Esophagus squamous epithelium (tissue), 5 donors: ENCODE data around the gene UBE2M. TPM values are rescaled to one million over a fixed set of nuclear protein-coding genes. Genes with fewer than 3 reads are reported as not detected.

Source experiments
- DNase-seq: peaks from one replicate; lab custom pipeline; 2025; lab: John Stamatoyannopoulos, UW
- H3K27ac ChIP-seq, 4 donors: fragments of 200-600 bp; sonication (generic); one replicate each; pipeline ENCODE4 v1.5.1; 2016 to 2019; ENCODE audit warnings: mild to moderate bottlenecking in 1 of 4
- H3K27me3 ChIP-seq, 4 donors: fragments of 200-600 bp; sonication (generic); 1 replicate in 3 of 4; 2 replicates in 1 of 4; pipeline versions ENCODE4 v1.5.1 to v1.6.0; 2017 to 2021; ENCODE audit warnings: antibody characterized with exemption in 1 of 4
- H3K36me3 ChIP-seq, 3 donors: fragments of 200-600 bp; sonication (generic); one replicate each; pipeline ENCODE4 v1.5.1; 2016 to 2019
- H3K4me1 ChIP-seq, 3 donors: fragments of 200-600 bp; sonication (generic); one replicate each; pipeline ENCODE4 v1.5.1; 2017 to 2019
- H3K4me3 ChIP-seq, 4 donors: fragments of 200-600 bp; sonication (generic); 1 replicate in 3 of 4; 2 replicates in 1 of 4; pipeline ENCODE4 v1.5.1; 2016 to 2019; ENCODE audit warnings: mild to moderate bottlenecking in 2 of 4, moderate library complexity in 1 of 4
- H3K9me3 ChIP-seq, 3 donors: fragments of 200-600 bp; sonication (generic); one replicate each; pipeline ENCODE4 v1.5.1; 2016 to 2019
- POLR2A ChIP-seq, 4 donors: fragments of 450-650 bp; IDR thresholded peaks; one replicate each; pipeline ENCODE4 v1.6.1; 2017; ENCODE audit warnings: antibody characterized with exemption in 4 of 4, mild to moderate bottlenecking in 4 of 4, moderate library complexity in 3 of 4
- WGBS, 2 donors: methylation state at CpG; one replicate each; pipeline ENCODE4 v1.1.5; 2018; 5-methylcytosine and 5-hydroxymethylcytosine counted together
- intact Hi-C: fragments of 100-400 bp; cut with DNase I; formaldehyde crosslinking; loops from one replicate; pipeline ENCODE4 v1.15.0; 2022
- total RNA-seq, 4 donors: library from RNA; depleted of rRNA; stranded (reverse); fragments of >200 nt; gene quantifications; one replicate each; pipeline ENCODE4 v1.1.0, GENCODE V29; 2016
- TF ChIP-seq, protein P1 (sequence below), 6 experiments: fragments of 450-650 bp in 4 of 6; fragments of 200-600 bp in 2 of 6; sonication (generic) in 2 of 6; IDR thresholded peaks; one replicate each; pipeline ENCODE4 v1.5.1; 2016 to 2019; ENCODE audit warnings: antibody characterized with exemption in 6 of 6, mild to moderate bottlenecking in 4 of 6, moderate library complexity in 4 of 6
- donor health status: DM: yes; HTN: yes; CAD: no.

Gene UBE2M
- total RNA-seq, 4 donors from 2014 or later = 22.0 to 37.4 (median 24.7) TPM

DNA sequence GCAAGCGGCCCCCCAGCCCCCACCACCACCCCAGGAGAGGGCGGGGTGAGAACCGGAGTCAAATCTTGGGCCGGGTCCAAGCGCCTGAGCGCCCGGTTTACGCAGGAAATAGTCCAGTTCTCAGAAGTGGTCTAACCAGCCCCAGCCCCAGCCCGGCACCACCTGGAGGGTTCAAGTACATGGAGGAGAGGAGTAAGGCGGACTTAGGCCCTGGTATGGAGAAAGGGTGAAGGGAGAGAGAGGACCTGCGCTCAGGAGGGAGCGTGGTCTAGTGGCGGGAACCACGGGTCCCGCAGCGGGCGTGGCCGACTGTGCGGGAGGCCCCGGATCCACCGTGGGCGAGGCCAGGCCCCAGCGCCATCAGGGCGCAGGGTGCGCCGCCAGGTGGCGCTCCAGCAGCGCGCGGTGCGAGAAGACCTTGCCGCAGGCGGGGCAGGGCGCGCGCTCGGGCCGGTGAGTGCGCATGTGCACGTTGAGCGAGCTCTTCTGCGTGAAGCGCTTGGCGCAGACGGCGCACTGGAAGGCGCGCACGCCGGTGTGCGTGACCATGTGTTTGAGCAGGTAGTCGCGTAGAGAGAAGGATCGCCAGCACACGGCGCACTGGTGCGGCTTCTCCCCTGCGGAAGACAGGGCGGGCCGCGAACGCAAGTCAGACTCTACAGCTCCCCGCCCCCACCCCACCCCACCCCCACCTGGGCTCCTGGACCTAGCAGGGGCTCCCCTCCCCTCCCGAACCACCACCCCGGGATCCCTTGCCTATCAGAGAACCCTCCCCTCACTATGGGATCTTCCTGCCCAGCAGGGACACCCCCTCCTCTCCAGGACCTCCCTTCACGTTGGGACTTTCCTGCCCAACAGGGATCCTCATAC, 44.5 kb downstream of the UBE2M start:
- TF ChIP-seq, protein P1, sequence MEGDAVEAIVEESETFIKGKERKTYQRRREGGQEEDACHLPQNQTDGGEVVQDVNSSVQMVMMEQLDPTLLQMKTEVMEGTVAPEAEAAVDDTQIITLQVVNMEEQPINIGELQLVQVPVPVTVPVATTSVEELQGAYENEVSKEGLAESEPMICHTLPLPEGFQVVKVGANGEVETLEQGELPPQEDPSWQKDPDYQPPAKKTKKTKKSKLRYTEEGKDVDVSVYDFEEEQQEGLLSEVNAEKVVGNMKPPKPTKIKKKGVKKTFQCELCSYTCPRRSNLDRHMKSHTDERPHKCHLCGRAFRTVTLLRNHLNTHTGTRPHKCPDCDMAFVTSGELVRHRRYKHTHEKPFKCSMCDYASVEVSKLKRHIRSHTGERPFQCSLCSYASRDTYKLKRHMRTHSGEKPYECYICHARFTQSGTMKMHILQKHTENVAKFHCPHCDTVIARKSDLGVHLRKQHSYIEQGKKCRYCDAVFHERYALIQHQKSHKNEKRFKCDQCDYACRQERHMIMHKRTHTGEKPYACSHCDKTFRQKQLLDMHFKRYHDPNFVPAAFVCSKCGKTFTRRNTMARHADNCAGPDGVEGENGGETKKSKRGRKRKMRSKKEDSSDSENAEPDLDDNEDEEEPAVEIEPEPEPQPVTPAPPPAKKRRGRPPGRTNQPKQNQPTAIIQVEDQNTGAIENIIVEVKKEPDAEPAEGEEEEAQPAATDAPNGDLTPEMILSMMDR (IDR thresholded peaks at IDR 0.05) = peak; percentile 87 to 99 (median 98)
- TF ChIP-seq POLR2A (IDR thresholded peaks at IDR 0.05) = peak in 1 of 4 donors; percentile 48
- Histone ChIP-seq H3K9me3 (no peaks in the 10 kb centered on the region), H3K4me1 (peaks cover 23 to 59% (median 34%) of the 10 kb centered on the region in 3 donors), H3K36me3 (peaks cover 0 to 22% (median 14%) of the 10 kb centered on the region in 3 donors), H3K27ac (peak overlapping the region; percentile 62 to 83 (median 74)), H3K4me3 (peak overlapping the region; percentile 7 to 69 (median 44)), H3K27me3 (no peaks in the 10 kb centered on the region)
- 8 to 47% methylated on average over 9 to 14 of the region's 66 CpGs for WGBS, 2 donors
- no peak for DNase-seq
- intact Hi-C loops = no loop called here

DNA sequence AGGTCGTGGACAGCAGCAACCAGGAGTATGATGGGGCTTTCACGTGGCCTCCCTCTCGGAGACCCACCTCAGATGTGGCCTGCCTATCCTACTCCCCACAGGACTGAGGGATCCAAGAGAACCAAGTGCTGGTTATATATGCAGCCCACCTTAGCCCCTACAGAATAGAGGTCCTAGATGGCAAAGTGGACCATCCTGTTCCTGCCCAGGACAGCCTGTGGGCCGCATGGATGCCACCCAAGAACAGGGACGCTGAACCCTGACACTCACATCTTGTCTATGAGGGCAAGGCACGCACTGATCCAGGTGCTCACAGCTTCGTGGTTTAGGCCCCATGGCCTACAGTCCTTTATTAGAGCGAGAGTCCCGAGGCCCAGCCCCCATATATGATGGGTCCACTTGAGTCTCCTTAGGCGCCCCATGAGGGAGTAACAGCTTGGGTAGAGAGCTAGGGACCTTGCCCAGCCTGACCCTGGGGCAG, 45.2 kb downstream of the UBE2M start:
- H3K9me3 ChIP-seq = no peaks in the 10 kb centered on the region
- H3K27me3 ChIP-seq = no peaks in the 10 kb centered on the region
- H3K27ac ChIP-seq = peak overlapping the region; percentile 62 to 83 (median 74)
- intact Hi-C loops = no loop called here
- no peak for DNase-seq
- TF ChIP-seq POLR2A (IDR thresholded peaks at IDR 0.05) = no peak
- TF ChIP-seq, protein P1 (IDR thresholded peaks at IDR 0.05) = no peak
- H3K4me1 ChIP-seq = peaks cover 17 to 52% (median 28%) of the 10 kb centered on the region in 3 donors
- 70 to 92% methylated on average over 2 to 4 of the region's 10 CpGs for WGBS, 2 donors
- peaks cover 0 to 22% (median 14%) of the 10 kb centered on the region in 3 donors for H3K36me3 ChIP-seq
- peak overlapping the region in 3 of 4 donors; percentile 41 to 69 (median 46) for H3K4me3 ChIP-seq

DNA sequence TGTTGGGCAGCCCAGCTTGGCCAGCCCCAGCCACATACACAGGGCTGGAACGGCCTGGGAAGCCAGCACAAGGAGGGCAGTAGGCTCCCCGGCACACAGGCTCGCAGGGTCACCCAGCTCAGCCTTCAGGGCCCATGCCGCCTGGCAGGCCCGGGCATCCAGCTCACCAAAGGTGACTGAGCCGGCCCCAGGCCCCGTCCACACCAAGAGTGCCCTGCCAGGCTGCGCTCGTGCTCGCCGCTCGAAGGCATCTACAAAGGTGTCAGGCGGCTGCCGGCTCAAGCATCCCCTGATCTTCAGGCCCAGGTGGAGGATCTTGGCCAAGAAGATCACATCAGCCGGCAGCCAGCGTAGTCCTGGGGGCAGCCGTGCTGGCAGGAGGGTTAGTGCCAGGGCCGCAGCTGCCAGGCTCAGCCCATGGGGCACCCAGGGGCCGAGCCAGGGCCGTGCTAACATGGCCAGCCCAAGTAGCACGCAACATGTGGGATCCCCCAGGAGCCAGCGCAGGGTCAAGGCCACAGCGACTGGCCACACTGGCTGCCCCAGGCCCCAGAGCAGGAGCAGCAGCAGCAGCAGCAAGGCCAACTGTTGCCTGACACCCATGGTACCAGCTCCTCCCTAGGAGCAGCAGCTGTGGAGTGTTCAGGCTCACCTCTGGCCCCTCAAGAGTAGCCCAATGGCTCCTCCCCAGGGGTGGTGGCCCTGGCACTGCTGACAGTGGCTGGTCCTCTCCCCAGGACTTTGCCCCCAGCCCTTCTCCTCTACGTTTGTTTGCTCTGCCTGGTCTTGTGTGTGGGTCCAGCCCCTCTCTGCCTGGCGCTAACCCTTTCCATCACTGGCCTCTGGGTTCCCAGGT, 46.8 kb downstream of the UBE2M start, which contains the start of gene SLC27A5:
TSS of gene SLC27A5 (minus strand) at position 640 of the 856 bp plus-strand sequence. CDS start at position 603, 37 bp downstream.
- TF ChIP-seq, protein P1 (IDR thresholded peaks at IDR 0.05) = no peak
- TF ChIP-seq POLR2A (IDR thresholded peaks at IDR 0.05) = no peak
- WGBS, 2 donors = 47 to 82% methylated on average over 2 to 14 of the region's 25 CpGs
- H3K36me3 ChIP-seq = peaks cover 0 to 11% (median 8%) of the 10 kb centered on the region in 3 donors
- intact Hi-C loops = no loop called here
- peaks cover 10 to 35% (median 17%) of the 10 kb centered on the region in 3 donors for H3K4me1 ChIP-seq
- no peak within 1 kb of the TSS for H3K27ac ChIP-seq
- DNase-seq = no peak
- H3K9me3 ChIP-seq = peaks cover 0 to 12% (median 0%) of the 10 kb centered on the region in 3 donors
- H3K4me3 ChIP-seq = no peak within 1 kb of the TSS
- H3K27me3 ChIP-seq = no peaks in the 10 kb centered on the region

DNA sequence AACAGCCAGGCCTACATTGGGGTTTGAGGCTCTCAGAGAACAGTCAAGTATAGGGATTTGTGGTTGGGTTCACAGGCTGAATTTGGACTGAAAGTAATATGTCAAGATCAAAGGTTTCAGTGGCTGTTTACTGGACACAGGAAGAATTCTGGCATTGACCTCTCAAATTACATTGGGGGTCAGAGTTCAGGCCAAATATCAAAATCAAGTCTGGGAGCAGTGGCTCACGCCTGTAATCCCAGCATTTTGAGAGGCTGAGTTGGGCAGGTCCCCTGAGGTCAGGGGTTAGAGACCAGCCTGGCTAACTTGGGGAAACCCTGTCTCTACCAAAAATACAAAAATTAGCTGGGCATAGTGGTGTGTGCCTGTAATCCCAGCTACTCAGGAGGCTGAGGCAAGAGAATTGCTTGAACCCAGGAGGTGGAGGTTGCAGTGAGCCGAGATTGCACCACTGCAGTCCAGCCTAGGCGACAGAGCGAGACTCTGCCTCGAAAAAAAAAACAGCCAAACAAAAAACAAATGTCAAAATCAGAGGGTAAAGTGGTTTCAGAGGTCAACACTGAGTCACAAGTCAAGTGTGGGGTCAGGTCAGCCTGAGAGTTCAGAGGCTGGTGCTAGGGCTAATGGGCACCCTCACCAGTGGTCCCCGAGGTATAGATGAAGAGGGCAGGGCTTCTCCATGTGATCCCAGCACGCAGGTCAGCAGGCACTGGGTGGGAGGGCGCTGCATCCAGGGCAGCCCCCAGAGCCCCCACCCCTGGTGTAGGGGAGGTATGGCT, 48.1 kb downstream of the UBE2M start:
- H3K4me1 ChIP-seq = peaks cover 10 to 22% (median 17%) of the 10 kb centered on the region in 3 donors
- H3K4me3 ChIP-seq = no peak overlapping the region
- no peak for DNase-seq
- no peak for TF ChIP-seq POLR2A (IDR thresholded peaks at IDR 0.05)
- TF ChIP-seq, protein P1 (IDR thresholded peaks at IDR 0.05) = no peak
- H3K27me3 ChIP-seq = no peaks in the 10 kb centered on the region
- 72 to 88% methylated on average over 8 of the region's 8 CpGs for WGBS, 2 donors
- no peak overlapping the region for H3K27ac ChIP-seq
- H3K36me3 ChIP-seq = no peaks in the 10 kb centered on the region
- intact Hi-C loops = no loop called here
- H3K9me3 ChIP-seq = peaks cover 0 to 12% (median 0%) of the 10 kb centered on the region in 3 donors
